Measurements from ENCODE around the gene LRRC25. TPM values are rescaled to one million over a fixed set of nuclear protein-coding genes. Genes with fewer than 3 reads are reported as not detected.

Gene LRRC25
- total RNA-seq, 1 donor from 2014 or later = 0.06 TPM

DNA sequence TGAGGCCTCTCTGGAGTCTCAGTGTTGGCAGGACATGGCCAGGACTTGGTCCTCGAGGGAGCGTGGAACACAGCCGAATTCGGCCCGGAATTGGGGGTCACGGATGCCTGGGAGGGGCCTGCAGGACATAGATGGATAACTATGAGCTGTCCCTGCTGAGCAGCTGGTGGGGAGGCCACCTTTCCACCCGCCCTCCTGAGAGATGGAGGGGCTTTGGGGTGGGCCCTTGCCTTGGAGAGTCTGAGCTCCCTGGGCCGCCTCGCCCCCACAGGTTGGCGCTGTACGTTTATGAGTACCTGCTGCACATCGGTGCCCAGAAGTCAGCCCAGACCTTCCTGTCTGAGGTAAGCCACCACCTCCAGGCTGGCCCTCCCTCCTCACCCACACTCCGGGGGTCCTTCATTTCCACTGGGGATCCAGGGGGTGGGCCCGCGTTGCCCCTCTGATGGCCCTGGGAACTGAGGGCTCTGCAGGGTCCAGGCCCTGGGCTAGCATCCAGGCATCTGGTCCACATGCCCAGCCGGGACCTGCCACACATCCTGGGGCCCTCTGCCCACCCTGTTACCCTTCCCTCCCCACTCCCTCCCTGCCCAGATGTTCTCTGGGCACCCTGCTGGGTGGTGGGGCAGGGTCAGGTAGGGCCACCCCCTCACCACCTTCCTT lies 29.8 kb upstream of the LRRC25 start:
- TF ChIP-seq, protein P1, sequence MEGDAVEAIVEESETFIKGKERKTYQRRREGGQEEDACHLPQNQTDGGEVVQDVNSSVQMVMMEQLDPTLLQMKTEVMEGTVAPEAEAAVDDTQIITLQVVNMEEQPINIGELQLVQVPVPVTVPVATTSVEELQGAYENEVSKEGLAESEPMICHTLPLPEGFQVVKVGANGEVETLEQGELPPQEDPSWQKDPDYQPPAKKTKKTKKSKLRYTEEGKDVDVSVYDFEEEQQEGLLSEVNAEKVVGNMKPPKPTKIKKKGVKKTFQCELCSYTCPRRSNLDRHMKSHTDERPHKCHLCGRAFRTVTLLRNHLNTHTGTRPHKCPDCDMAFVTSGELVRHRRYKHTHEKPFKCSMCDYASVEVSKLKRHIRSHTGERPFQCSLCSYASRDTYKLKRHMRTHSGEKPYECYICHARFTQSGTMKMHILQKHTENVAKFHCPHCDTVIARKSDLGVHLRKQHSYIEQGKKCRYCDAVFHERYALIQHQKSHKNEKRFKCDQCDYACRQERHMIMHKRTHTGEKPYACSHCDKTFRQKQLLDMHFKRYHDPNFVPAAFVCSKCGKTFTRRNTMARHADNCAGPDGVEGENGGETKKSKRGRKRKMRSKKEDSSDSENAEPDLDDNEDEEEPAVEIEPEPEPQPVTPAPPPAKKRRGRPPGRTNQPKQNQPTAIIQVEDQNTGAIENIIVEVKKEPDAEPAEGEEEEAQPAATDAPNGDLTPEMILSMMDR (conservative IDR thresholded peaks at IDR 0.05; ENCODE audit: low read depth, low read length) = no peak
- no peak for DNase-seq (ENCODE audit: low read depth)
- no peak overlapping the region for H3K4me3 ChIP-seq (ENCODE audit: low read depth, low read length)

DNA sequence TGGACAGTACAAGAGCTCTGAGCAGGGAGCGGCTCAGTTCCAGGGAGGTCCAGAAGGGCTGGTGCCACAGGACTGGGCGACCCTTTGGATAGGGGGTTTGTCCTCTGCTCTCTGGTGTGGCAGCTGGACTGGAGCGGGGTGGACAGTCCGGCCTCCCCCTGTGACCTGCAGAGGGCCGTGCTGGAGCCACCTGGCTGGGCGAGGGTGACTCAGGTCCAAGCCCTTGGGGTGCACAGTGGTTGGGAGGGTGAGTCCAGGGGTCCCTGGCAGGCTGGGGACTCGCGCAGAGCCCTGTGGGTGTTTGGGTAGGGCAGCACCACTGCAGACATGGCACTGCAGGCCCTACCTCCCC lies 29.0 kb upstream of the LRRC25 start:
- no peak for DNase-seq (ENCODE audit: low read depth)
- TF ChIP-seq, protein P1 (conservative IDR thresholded peaks at IDR 0.05; ENCODE audit: low read depth, low read length) = no peak
- no peak overlapping the region for H3K4me3 ChIP-seq (ENCODE audit: low read depth, low read length)

DNA sequence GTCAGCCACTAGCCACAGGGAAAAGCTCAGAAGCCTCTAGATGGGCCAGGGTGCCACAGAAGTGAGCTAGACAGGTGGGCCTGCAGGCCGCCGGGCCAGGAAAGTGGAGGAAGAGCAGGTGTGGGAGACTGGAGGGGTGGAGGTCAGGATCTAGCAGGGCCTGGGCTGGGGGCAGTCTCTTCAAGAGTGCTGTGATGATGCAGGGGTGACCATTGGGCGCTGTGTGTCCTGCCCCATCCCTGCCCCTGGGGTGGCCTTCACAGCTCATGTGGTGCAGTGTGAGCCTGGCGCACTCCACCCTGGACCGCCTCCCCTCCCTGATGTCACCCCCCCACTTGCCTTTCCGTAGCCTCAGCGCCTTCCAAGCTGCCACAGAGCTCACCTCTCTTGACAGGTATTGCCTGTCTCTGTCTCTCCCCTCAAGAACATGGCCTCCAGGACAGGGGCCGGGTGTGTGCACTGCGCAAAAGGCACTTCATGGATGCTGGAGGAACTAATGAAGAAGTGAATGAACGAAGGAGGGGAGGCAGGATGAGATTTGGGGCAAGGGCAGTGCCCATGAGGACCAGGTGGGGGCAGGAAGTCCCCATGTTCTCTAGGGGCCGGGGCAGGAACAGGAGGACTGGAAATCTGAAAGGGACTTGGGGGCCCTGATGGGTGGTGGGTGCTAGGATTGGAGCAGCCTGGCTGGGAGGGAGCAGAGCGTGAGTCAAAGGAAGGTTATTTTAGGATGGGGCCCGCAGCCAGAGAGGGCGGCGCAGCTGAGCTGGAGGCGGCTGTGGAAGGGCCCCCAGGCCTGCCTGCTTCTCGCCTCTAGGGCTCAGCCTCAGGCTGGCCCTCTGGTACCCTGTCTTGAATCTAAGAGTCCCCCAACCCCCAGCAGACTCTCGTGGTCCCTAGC lies 28.3 kb upstream of the LRRC25 start:
- DNase-seq (ENCODE audit: low read depth) = no peak
- TF ChIP-seq, protein P1 (conservative IDR thresholded peaks at IDR 0.05; ENCODE audit: low read depth, low read length) = no peak
- H3K4me3 ChIP-seq (ENCODE audit: low read depth, low read length) = no peak overlapping the region

DNA sequence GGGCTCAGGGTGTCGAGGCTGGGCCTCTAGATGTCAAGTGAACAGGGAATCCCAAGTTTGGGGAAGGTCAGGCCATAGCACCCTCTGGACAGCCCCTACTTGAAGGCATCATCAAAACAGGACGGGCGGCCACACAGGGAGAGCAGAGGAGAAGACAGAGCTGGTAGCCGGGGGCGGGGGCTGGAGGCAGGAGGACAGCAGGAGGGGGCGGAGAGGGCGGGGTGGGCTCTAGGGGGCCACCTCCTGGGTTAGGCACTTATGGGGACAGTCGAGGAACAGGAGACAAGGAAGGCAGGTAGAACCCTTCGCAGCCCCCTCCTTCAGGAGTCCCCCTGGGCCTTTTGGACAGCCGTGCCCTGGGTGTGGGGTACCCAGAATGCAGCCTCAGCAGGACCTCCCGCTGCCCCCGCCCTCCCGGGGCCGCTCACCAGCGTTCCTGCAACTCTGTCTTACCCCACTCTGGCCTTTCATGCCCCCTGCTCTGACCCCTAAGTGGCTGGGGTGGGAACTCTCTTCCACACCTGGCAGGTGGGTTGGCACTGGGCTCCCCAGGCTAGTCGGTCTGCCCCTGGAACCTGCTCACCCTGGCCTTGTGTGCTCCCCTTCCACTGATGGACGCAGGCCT lies 27.6 kb upstream of the LRRC25 start:
- DNase-seq (ENCODE audit: low read depth) = no peak
- no peak overlapping the region for H3K4me3 ChIP-seq (ENCODE audit: low read depth, low read length)
- TF ChIP-seq, protein P1 (conservative IDR thresholded peaks at IDR 0.05; ENCODE audit: low read depth, low read length) = no peak

DNA sequence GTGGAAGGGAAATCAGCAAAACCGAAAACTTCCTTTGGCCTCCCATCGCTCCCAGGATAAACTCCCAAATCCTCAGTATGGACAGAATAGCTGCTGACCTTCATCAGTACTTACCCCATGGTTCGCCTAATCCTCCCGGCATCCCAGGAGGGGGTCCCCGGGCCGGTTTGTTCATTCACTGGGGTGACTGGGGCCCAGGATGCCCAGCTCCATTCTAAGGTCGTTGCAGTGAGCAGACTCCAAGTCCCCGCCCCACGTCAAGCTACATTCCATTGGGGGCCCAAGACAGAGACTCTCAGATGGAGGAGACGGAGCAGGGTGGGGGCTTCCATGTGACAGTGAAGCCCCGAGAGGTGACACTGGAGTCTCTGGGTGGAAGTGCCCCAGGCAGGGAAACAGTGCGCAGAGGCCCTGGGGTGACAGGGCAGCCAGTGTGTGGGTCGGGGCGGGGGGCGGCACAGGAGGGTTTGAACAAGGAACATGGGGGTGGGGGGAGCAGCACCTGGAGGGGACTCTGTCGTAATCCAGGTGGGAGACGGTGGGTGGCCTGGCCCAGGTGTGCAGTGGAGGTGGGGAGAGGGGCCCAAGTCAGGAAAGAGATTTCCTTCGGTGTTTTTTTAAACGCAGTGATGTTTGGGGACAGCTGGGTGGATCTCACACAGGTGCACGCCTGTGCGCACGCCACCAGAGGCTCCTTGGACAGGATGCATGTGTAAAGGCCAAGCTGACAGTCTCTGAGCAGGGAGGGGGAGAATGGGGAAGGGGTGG lies 26.9 kb upstream of the LRRC25 start:
- no peak overlapping the region for H3K4me3 ChIP-seq (ENCODE audit: low read depth, low read length)
- DNase-seq (ENCODE audit: low read depth) = no peak

More for the DNA sequence above, 26.9 kb upstream of the LRRC25 start:
- TF ChIP-seq, protein P1 (conservative IDR thresholded peaks at IDR 0.05; ENCODE audit: low read depth, low read length) = no peak

Measured in epithelial cell of proximal tubule (primary cell).